ENCODE measurements around the gene AFP.

DNA sequence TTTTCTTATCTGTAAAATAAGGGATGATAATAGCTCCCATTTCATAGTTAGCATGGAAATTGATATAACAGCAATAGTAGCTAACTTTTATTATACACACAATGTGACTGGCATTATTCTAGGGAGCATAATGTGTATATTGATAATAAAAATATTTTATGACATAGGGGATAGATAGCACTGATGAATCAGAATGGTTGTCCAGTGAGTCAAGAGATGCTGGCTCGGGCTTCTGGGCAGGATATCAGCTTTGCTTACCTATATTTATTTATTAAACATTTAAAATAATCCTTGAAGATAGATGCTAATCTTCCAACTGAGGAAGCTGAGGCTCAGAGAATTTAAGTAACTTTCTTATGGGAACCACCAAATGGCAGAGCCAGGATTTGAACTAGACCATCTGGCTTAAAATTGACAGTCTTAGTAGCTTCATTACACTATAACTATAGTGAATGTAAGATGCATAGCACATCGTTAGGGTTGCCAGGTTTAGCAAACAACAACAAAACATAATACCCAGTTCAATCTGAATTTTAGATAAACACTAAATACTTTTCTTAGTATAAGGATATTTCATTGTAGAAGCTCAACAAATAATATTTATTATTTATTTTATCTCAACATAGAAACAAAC, 2.7 kb downstream of the AFP start:
- TF ChIP-seq, protein P1, sequence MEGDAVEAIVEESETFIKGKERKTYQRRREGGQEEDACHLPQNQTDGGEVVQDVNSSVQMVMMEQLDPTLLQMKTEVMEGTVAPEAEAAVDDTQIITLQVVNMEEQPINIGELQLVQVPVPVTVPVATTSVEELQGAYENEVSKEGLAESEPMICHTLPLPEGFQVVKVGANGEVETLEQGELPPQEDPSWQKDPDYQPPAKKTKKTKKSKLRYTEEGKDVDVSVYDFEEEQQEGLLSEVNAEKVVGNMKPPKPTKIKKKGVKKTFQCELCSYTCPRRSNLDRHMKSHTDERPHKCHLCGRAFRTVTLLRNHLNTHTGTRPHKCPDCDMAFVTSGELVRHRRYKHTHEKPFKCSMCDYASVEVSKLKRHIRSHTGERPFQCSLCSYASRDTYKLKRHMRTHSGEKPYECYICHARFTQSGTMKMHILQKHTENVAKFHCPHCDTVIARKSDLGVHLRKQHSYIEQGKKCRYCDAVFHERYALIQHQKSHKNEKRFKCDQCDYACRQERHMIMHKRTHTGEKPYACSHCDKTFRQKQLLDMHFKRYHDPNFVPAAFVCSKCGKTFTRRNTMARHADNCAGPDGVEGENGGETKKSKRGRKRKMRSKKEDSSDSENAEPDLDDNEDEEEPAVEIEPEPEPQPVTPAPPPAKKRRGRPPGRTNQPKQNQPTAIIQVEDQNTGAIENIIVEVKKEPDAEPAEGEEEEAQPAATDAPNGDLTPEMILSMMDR (IDR thresholded peaks at IDR 0.05), result no peak
- TF ChIP-seq POLR2A (IDR thresholded peaks at IDR 0.05), result no peak
